A549 (cell line): ENCODE data around the gene CECR2. TPM values are rescaled to one million over a fixed set of nuclear protein-coding genes. Genes with fewer than 3 reads are reported as not detected.

Experiments used
- ATAC-seq, 2 experiments: fragments of 200-7000 bp in 1 of 2; fragments of >200 bp in 1 of 2; cut with Nextera tagmentation in 1 of 2; cut with Tn5 transposase in 1 of 2; 3 replicates each; pipeline versions ENCODE4 v1.8.0 to v1.9.1; 2018 to 2020; ENCODE audit warnings: mild to moderate bottlenecking in 1 of 2, moderate library complexity in 1 of 2
- CTCF ChIA-PET: fragments of 300-600 bp; sonication (Branson Sonifier 250); formaldehyde crosslinking; extraction: SDS; loops from one replicate; lab custom pipeline; 2021; ENCODE audit warnings: antibody characterized with exemption, inconsistent platforms; lab: Yijun Ruan, JAX
- POLR2A ChIA-PET: fragments of 350-600 bp; formaldehyde crosslinking; extraction: SDS; loops from one replicate; lab custom pipeline; 2021; ENCODE audit warnings: antibody characterized with exemption, inconsistent platforms; lab: Yijun Ruan, JAX
- DNase-seq, 2 experiments: peaks; one replicate each; pipeline versions ENCODE4 v3.0.0 to v3.0.0-alpha.2; 2011 to 2016; ENCODE audit warnings: low read depth in 1 of 2, low spot score in 1 of 2
- FAIRE-seq: peaks from 2 replicates; lab custom pipeline; 2011; peaks lifted over from hg19 to GRCh38; lab: Jason Lieb, UNC
- H3K27ac ChIP-seq, 2 experiments: fragments of >200 bp; sonication (Bioruptor Twin); formaldehyde crosslinking; 3 replicates each; pipeline ENCODE4 v1.5.1; 2016 to 2017
- H3K4me1 ChIP-seq: fragments of >200 bp; sonication (Bioruptor Twin); formaldehyde crosslinking; 3 replicates; pipeline ENCODE4 v1.6.1; 2016
- H3K4me2 ChIP-seq: fragments of >200 bp; sonication (Bioruptor Twin); formaldehyde crosslinking; 3 replicates; pipeline ENCODE4 v1.6.1; 2016
- H3K4me3 ChIP-seq: fragments of >200 bp; sonication (Bioruptor Twin); formaldehyde crosslinking; 3 replicates; pipeline ENCODE4 v1.5.1; 2016
- H3K9me3 ChIP-seq: fragments of >200 bp; sonication (Bioruptor Twin); formaldehyde crosslinking; 3 replicates; pipeline ENCODE4 v1.6.1; 2016
- CHD2 ChIP-seq: fragments of 150-350 bp; IDR thresholded peaks from 2 replicates; pipeline ENCODE4 v1.6.1; 2014; ENCODE audit warnings: low read length; ENCODE audit not compliant: partially characterized antibody
- EHMT2 ChIP-seq: fragments of 200-600 bp; sonication (generic); IDR thresholded peaks from 2 replicates; pipeline ENCODE4 v1.6.1; 2016; ENCODE audit warnings: antibody characterized with exemption, low read depth, mild to moderate bottlenecking, moderate library complexity
- EP300 ChIP-seq, 2 experiments: fragments of >200 bp; sonication (Bioruptor Twin); formaldehyde crosslinking; IDR thresholded peaks; 2 replicates in 1 of 2; 3 replicates in 1 of 2; pipeline ENCODE4 v1.6.1; 2016 to 2017
- ESRRA ChIP-seq: fragments of 150-350 bp; IDR thresholded peaks from 2 replicates; pipeline ENCODE4 v1.6.1; 2014; ENCODE audit warnings: mild to moderate bottlenecking, low read length, borderline replicate concordance
- FOSB ChIP-seq: fragments of 250-450 bp; sonication (Bioruptor Pico); IDR thresholded peaks from 2 replicates; pipeline ENCODE4 v1.5.0; 2020; ENCODE audit warnings: mild to moderate bottlenecking, moderate library complexity
- HDAC2 ChIP-seq: fragments of 200-600 bp; sonication (generic); IDR thresholded peaks from 2 replicates; pipeline ENCODE4 v1.6.1; 2016
- HOXA7 ChIP-seq: fragments of 250-450 bp; sonication (Bioruptor Pico); IDR thresholded peaks from 2 replicates; pipeline ENCODE4 v1.5.0; 2020; ENCODE audit warnings: mild to moderate bottlenecking, moderate library complexity
- HOXB13 ChIP-seq: fragments of 250-450 bp; sonication (Bioruptor Pico); IDR thresholded peaks from 2 replicates; pipeline ENCODE4 v1.5.0; 2020; ENCODE audit warnings: low read depth, mild to moderate bottlenecking, moderate library complexity
- JUNB ChIP-seq: fragments of >200 bp; sonication (Bioruptor Twin); formaldehyde crosslinking; IDR thresholded peaks from 2 replicates; pipeline ENCODE4 v1.6.1; 2016
- KDM1A ChIP-seq: fragments of 200-600 bp; sonication (generic); IDR thresholded peaks from 2 replicates; pipeline ENCODE4 v1.6.1; 2016; ENCODE audit warnings: low read depth, mild to moderate bottlenecking
- KDM5A ChIP-seq: fragments of 200-600 bp; sonication (generic); IDR thresholded peaks from 2 replicates; pipeline ENCODE4 v1.6.1; 2016; ENCODE audit warnings: antibody characterized with exemption, mild to moderate bottlenecking
- MAFK ChIP-seq: fragments of 450-650 bp; IDR thresholded peaks from 2 replicates; pipeline ENCODE4 v1.6.1; 2014; ENCODE audit not compliant: partially characterized antibody
- NFE2L2 ChIP-seq: fragments of 150-350 bp; conservative IDR thresholded peaks from 2 replicates; pipeline ENCODE4 v1.6.1; 2014; ENCODE audit warnings: low read length
- RCOR1 ChIP-seq: fragments of 150-350 bp; IDR thresholded peaks from 2 replicates; pipeline ENCODE4 v1.6.1; 2014; ENCODE audit warnings: antibody characterized with exemption, low read length, low read depth
- RFX5 ChIP-seq: fragments of 450-650 bp; IDR thresholded peaks from 2 replicates; pipeline ENCODE4 v1.7.1; 2014; ENCODE audit warnings: antibody characterized with exemption, mild to moderate bottlenecking, moderate library complexity
- RNF2 ChIP-seq: fragments of 200-600 bp; sonication (generic); IDR thresholded peaks from 2 replicates; pipeline ENCODE4 v1.6.1; 2016; ENCODE audit warnings: low read depth, mild to moderate bottlenecking, antibody characterized with exemption, moderate library complexity, borderline replicate concordance
- SMC3 ChIP-seq: fragments of >200 bp; sonication (Bioruptor Twin); formaldehyde crosslinking; IDR thresholded peaks from 3 replicates; pipeline ENCODE4 v1.6.1; 2018; ENCODE audit warnings: inconsistent platforms
- TFCP2L1 ChIP-seq: fragments of 250-450 bp; sonication (Bioruptor Pico); IDR thresholded peaks from 2 replicates; pipeline ENCODE4 v1.5.0; 2021; ENCODE audit warnings: mild to moderate bottlenecking
- WGBS: methylation state at CpG from one replicate; pipeline ENCODE4 v1.1.6; 2017; ENCODE audit errors: missing lambda C conversion rate; 5-methylcytosine and 5-hydroxymethylcytosine counted together
- polyA plus RNA-seq, 4 experiments: library from polyadenylated mRNA; depleted of rRNA in 3 of 4; stranded (reverse); fragments of >200 nt; fragmentation: RNase III in 1 of 4; extraction: RNeasy Plus Mini Kit Qiagen cat#74134 plus additional on column Dnase treatment in 1 of 4; gene quantifications; 2 replicates in 3 of 4; 3 replicates in 1 of 4; pipeline ENCODE4 v1.2.3, GENCODE V29; 2011 to 2017
- TF ChIP-seq, protein P1 (sequence below): fragments of 250-450 bp; sonication (Bioruptor Pico); IDR thresholded peaks from 2 replicates; pipeline ENCODE4 v1.5.0; 2021; ENCODE audit warnings: mild to moderate bottlenecking, moderate library complexity, borderline replicate concordance
- TF ChIP-seq, protein P2 (sequence below): fragments of >200 bp; sonication (Bioruptor Twin); formaldehyde crosslinking; IDR thresholded peaks from 2 replicates; pipeline ENCODE4 v1.6.1; 2016
- TF ChIP-seq, protein P3 (sequence below): fragments of >200 bp; sonication (Bioruptor Twin); formaldehyde crosslinking; IDR thresholded peaks from 3 replicates; pipeline ENCODE4 v1.5.1; 2016
- TF ChIP-seq, protein P4 (sequence below): IDR thresholded peaks from 2 replicates; pipeline ENCODE4 v1.6.1; 2012; ENCODE audit warnings: low read depth, borderline replicate concordance
- TF ChIP-seq, protein P5 (sequence below): fragments of 450-650 bp; IDR thresholded peaks from 2 replicates; pipeline ENCODE4 v1.6.1; 2014; ENCODE audit warnings: antibody characterized with exemption
- TF ChIP-seq, protein P6 (sequence below): IDR thresholded peaks from 2 replicates; pipeline ENCODE4 v1.6.1; 2012

CECR2 gene
- polyA plus RNA-seq, 2 of the 4 experiments (the other 2 are of a cell fraction): 0.01 to 0.06 TPM

DNA sequence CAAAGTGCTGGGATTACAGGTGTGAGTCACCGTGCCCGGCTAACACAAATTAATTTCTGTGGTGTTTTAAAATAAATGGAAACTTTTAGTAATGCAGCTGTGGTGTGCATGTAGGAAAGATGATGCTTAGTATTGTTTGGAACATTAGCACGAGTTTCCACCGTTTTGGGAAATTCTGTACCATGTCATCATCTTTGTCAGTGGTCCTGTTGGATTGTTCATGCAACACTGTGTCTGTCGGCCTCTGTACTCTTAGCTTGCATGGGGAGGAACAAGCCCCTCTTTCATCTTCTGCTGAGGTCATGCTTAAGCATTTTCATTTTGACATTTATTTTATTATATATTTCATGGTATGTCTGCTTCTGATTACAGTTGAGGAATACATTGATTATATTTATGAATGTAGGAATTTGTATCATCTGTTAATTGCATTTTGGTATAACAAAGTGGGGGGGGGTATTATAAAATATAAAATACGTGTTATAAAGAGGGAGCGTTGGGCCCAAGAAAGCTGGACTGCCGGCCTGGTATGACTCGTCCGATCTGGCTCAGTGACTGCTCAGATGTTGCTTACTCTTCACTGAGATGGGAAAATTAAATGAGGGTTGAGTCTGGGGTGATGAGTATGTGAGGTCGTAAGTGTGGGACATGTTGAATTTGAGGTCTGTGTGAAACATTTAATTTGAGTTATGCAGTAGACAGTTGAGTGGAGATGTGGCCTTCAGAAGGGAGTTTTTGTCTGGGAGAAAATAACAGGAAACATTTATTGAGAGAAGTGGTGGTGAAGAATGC lies 28.7 kb downstream of the CECR2 start:
- ATAC-seq (no peak), DNase-seq (no peak), FAIRE-seq (no peak)
- POLR2A ChIA-PET: no interaction called here
- Histone ChIP-seq H3K27ac (no peak overlapping the region), H3K9me3 (no peaks in the 10 kb centered on the region), H3K4me1 (no peaks in the 10 kb centered on the region), H3K4me3 (no peak overlapping the region), H3K4me2 (no peak overlapping the region)
- TF ChIP-seq, protein P1, sequence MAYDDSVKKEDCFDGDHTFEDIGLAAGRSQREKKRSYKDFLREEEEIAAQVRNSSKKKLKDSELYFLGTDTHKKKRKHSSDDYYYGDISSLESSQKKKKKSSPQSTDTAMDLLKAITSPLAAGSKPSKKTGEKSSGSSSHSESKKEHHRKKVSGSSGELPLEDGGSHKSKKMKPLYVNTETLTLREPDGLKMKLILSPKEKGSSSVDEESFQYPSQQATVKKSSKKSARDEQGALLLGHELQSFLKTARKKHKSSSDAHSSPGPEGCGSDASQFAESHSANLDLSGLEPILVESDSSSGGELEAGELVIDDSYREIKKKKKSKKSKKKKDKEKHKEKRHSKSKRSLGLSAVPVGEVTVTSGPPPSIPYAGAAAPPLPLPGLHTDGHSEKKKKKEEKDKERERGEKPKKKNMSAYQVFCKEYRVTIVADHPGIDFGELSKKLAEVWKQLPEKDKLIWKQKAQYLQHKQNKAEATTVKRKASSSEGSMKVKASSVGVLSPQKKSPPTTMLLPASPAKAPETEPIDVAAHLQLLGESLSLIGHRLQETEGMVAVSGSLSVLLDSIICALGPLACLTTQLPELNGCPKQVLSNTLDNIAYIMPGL (CRISPR knock-in tag): no peak
- TF ChIP-seq RCOR1 (no peak), EP300 (IDR thresholded peaks at IDR 0.05) (no peak), HDAC2 (no peak), RNF2 (no peak), HOXA7 (CRISPR knock-in tag) (no peak)
- TF ChIP-seq, protein P2, sequence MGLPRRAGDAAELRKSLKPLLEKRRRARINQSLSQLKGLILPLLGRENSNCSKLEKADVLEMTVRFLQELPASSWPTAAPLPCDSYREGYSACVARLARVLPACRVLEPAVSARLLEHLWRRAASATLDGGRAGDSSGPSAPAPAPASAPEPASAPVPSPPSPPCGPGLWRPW: no peak
- whole genome bisulfite sequencing: 67% methylated on average over 11 of the region's 11 CpGs
- CTCF ChIA-PET: interaction anchor here (1.6 kb wide), 1 partner anchor 9 kb away, joined by 4 read pairs; no protein-coding TSS in a partner anchor

DNA sequence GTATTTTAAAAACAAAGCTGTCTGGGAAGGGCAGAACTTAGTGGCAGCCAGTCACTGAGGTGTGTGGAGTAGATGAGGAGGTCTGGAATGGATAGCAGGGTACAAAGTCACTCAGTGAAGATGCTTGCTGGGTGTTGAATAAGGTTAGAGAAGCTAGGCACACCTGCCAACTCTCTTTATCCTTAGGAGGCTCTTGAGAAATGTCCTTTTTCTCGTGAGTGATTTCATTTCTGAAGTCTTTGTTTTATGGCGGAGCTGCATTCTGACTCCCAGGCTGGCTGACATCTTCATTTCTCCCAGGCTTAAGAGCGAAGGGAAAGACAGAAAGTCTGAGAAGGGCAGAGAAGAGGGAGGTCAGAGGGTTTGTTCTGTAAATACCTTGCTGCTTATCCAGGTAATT lies 31.0 kb downstream of the CECR2 start:
- DNase-seq: no peak
- FAIRE-seq: no peak
- TF ChIP-seq EHMT2 (no peak), EP300 (IDR thresholded peaks at IDR 0.05) (no peak), NFE2L2 (no peak), FOSB (no peak), SMC3 (no peak), MAFK (no peak), CHD2 (no peak), KDM5A (no peak), HOXB13 (CRISPR knock-in tag) (no peak), RCOR1 (no peak), RFX5 (no peak), JUNB (no peak), TFCP2L1 (CRISPR knock-in tag) (no peak), ESRRA (no peak), KDM1A (no peak)
- TF ChIP-seq, protein P3, sequence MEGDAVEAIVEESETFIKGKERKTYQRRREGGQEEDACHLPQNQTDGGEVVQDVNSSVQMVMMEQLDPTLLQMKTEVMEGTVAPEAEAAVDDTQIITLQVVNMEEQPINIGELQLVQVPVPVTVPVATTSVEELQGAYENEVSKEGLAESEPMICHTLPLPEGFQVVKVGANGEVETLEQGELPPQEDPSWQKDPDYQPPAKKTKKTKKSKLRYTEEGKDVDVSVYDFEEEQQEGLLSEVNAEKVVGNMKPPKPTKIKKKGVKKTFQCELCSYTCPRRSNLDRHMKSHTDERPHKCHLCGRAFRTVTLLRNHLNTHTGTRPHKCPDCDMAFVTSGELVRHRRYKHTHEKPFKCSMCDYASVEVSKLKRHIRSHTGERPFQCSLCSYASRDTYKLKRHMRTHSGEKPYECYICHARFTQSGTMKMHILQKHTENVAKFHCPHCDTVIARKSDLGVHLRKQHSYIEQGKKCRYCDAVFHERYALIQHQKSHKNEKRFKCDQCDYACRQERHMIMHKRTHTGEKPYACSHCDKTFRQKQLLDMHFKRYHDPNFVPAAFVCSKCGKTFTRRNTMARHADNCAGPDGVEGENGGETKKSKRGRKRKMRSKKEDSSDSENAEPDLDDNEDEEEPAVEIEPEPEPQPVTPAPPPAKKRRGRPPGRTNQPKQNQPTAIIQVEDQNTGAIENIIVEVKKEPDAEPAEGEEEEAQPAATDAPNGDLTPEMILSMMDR: no peak
- TF ChIP-seq, protein P4, sequence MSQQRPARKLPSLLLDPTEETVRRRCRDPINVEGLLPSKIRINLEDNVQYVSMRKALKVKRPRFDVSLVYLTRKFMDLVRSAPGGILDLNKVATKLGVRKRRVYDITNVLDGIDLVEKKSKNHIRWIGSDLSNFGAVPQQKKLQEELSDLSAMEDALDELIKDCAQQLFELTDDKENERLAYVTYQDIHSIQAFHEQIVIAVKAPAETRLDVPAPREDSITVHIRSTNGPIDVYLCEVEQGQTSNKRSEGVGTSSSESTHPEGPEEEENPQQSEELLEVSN: no peak
- TF ChIP-seq, protein P2: no peak
- TF ChIP-seq, protein P5, sequence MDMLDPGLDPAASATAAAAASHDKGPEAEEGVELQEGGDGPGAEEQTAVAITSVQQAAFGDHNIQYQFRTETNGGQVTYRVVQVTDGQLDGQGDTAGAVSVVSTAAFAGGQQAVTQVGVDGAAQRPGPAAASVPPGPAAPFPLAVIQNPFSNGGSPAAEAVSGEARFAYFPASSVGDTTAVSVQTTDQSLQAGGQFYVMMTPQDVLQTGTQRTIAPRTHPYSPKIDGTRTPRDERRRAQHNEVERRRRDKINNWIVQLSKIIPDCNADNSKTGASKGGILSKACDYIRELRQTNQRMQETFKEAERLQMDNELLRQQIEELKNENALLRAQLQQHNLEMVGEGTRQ: no peak
- TF ChIP-seq, protein P6, sequence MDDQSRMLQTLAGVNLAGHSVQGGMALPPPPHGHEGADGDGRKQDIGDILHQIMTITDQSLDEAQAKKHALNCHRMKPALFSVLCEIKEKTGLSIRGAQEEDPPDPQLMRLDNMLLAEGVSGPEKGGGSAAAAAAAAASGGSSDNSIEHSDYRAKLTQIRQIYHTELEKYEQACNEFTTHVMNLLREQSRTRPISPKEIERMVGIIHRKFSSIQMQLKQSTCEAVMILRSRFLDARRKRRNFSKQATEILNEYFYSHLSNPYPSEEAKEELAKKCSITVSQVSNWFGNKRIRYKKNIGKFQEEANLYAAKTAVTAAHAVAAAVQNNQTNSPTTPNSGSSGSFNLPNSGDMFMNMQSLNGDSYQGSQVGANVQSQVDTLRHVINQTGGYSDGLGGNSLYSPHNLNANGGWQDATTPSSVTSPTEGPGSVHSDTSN: no peak
- POLR2A ChIA-PET: no interaction called here
- CTCF ChIA-PET: interaction anchor here (0.6 kb wide), 1 partner anchor 47 kb away, joined by 3 read pairs; no protein-coding TSS in a partner anchor
- Histone ChIP-seq H3K9me3 (no peaks in the 10 kb centered on the region), H3K4me3 (no peak overlapping the region), H3K4me2 (no peak overlapping the region), H3K27ac (no peak overlapping the region), H3K4me1 (no peaks in the 10 kb centered on the region)
- WGBS: 33% methylated on average over 3 of the region's 3 CpGs
- ATAC-seq: no peak; a peak in 1 of 6 replicates
